Astrocyte of the cerebellum (primary cell): ENCODE data around the gene DCHS1.

ENCODE experiments used
- DNase-seq: peaks from one replicate; pipeline ENCODE4 v3.0.0-alpha.2; 2011; ENCODE audit warnings: low read depth
- H3K4me3 ChIP-seq: 2 replicates; pipeline ENCODE4 v1.5.1; 2011; ENCODE audit warnings: mild to moderate bottlenecking, low read depth, low read length, moderate library complexity
- CTCF ChIP-seq: IDR thresholded peaks from 2 replicates; pipeline ENCODE4 v1.5.1; 2012; ENCODE audit warnings: low read length, low read depth, moderate library complexity, mild to moderate bottlenecking; ENCODE audit errors: missing control alignments
- in situ Hi-C: cut with HindIII; loops from 2 replicates; pipeline ENCODE4 v1.10.0; 2017; ENCODE audit warnings: low sequenced_read_pairs

DCHS1 gene

GRCh38 chr11:6634534-6634933 lies 21.1 kb downstream of the DCHS1 start:
- in situ Hi-C loops: no loop called here

GRCh38 chr11:6633422-6634408 lies 21.9 kb downstream of the DCHS1 start:
- no peak for DNase-seq
- in situ Hi-C loops: no loop called here
- TF ChIP-seq CTCF: no peak
- no peak overlapping the region for H3K4me3 ChIP-seq

More at GRCh38 chr11:6634534-6634933, 21.1 kb downstream of the DCHS1 start:
- DNase-seq: no peak
- no peak overlapping the region for H3K4me3 ChIP-seq
- no peak for TF ChIP-seq CTCF

- DNase-seq: no peak
- H3K4me3 ChIP-seq: no peak overlapping the region
- TF ChIP-seq CTCF: no peak
- in situ Hi-C loops: no loop called here
Observed at GRCh38 chr11:6632116-6633073, 23.2 kb downstream of the DCHS1 start.

GRCh38 chr11:6631361-6631890 lies 24.2 kb downstream of the DCHS1 start:
- DNase-seq: no peak
- no peak for TF ChIP-seq CTCF
- in situ Hi-C loops: no loop called here
- no peak overlapping the region for H3K4me3 ChIP-seq

GRCh38 chr11:6630632-6631291 lies 24.8 kb downstream of the DCHS1 start:
- no peak for TF ChIP-seq CTCF
- no peak overlapping the region for H3K4me3 ChIP-seq
- in situ Hi-C loops: no loop called here
- no peak for DNase-seq
